Peyer's patch (tissue), 4 donors: ENCODE measurements around the gene AKAIN1. TPM values are rescaled to one million over a fixed set of nuclear protein-coding genes. Genes with fewer than 3 reads are reported as not detected.

Experiments used
- DNase-seq, 3 donors: peaks; one replicate each; pipeline ENCODE4 v3.0.0-alpha.2; 2017 to 2019
- H3K27ac ChIP-seq, 4 donors: fragments of 200-600 bp; sonication (generic); one replicate each; pipeline ENCODE4 v1.5.1; 2016 to 2019
- H3K27me3 ChIP-seq, 2 donors: fragments of 200-600 bp; sonication (generic); one replicate each; pipeline ENCODE4 v1.5.1; 2019
- H3K36me3 ChIP-seq, 3 donors: fragments of 200-600 bp; sonication (generic); one replicate each; pipeline ENCODE4 v1.5.1; 2016 to 2019
- H3K4me1 ChIP-seq, 4 donors: fragments of 200-600 bp; sonication (generic); one replicate each; pipeline ENCODE4 v1.5.1; 2016 to 2019
- H3K4me3 ChIP-seq, 4 donors: fragments of 200-600 bp; sonication (generic); 1 replicate in 3 of 4; 2 replicates in 1 of 4; pipeline ENCODE4 v1.5.1; 2016 to 2019; ENCODE audit warnings: mild to moderate bottlenecking in 1 of 4
- H3K9me3 ChIP-seq, 4 donors: fragments of 200-600 bp; sonication (generic); one replicate each; pipeline ENCODE4 v1.5.1; 2016 to 2019; ENCODE audit warnings: mild to moderate bottlenecking in 1 of 4
- POLR2A ChIP-seq, 2 donors: fragments of 450-650 bp; IDR thresholded peaks; one replicate each; pipeline ENCODE4 v1.5.1; 2017; ENCODE audit warnings: antibody characterized with exemption in 2 of 2, mild to moderate bottlenecking in 2 of 2, moderate library complexity in 2 of 2
- total RNA-seq, 4 donors: library from RNA; depleted of rRNA; stranded (reverse); fragments of >200 nt; gene quantifications; one replicate each; pipeline ENCODE4 v1.1.0, GENCODE V29; 2016
- TF ChIP-seq, protein P1 (sequence below), 6 experiments: fragments of 450-650 bp in 4 of 6; fragments of 200-600 bp in 2 of 6; sonication (generic) in 1 of 6; IDR thresholded peaks; one replicate each; pipeline ENCODE4 v1.5.1; 2017 to 2019; ENCODE audit warnings: antibody characterized with exemption in 6 of 6, mild to moderate bottlenecking in 3 of 6, moderate library complexity in 1 of 6

AKAIN1 gene
- total RNA-seq, 4 donors from 2014 or later: not detected

DNA sequence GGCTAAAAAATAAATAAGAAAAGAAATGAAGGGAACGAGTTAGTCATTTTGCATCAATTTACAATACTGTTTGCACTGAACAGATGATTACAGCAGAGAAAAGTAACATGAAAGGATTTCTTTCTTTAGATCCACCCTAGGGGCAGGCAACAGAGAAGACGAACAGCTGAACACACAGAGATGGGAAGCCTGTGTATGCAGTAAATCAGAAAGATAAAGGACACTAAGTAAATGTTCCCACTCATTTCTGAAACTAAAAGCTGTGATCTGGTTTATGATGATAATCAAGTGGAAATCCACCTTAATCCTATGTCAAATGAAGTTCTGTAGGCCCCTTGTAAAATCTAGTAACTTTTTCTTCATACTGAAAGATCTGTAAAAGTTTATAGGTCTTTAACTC is 54.2 kb downstream of the AKAIN1 start:
- H3K9me3 ChIP-seq: no peaks in the 10 kb centered on the region
- TF ChIP-seq, protein P1, sequence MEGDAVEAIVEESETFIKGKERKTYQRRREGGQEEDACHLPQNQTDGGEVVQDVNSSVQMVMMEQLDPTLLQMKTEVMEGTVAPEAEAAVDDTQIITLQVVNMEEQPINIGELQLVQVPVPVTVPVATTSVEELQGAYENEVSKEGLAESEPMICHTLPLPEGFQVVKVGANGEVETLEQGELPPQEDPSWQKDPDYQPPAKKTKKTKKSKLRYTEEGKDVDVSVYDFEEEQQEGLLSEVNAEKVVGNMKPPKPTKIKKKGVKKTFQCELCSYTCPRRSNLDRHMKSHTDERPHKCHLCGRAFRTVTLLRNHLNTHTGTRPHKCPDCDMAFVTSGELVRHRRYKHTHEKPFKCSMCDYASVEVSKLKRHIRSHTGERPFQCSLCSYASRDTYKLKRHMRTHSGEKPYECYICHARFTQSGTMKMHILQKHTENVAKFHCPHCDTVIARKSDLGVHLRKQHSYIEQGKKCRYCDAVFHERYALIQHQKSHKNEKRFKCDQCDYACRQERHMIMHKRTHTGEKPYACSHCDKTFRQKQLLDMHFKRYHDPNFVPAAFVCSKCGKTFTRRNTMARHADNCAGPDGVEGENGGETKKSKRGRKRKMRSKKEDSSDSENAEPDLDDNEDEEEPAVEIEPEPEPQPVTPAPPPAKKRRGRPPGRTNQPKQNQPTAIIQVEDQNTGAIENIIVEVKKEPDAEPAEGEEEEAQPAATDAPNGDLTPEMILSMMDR (IDR thresholded peaks at IDR 0.05): no peak
- TF ChIP-seq POLR2A (IDR thresholded peaks at IDR 0.05): no peak
- no peak for DNase-seq

DNA sequence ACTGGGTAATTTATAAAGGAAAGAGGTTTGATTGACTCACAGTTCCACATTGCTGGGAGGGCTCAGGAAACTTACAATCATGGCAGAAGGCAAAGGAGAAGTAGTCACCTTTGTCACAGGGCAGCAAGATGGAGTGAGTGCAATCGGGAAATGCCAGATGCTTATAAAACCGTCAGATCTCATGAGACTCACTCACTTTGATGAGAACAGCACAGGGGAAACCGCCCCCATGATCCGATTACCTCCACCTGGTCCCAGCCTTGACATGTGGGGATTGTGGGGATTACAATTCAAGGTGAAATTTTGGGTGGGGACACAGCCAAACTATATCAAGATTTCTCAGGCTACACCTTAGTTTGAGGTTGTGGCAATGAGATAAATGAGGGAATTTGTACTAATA is 54.9 kb downstream of the AKAIN1 start:
- H3K36me3 ChIP-seq: no peaks in the 10 kb centered on the region
- H3K9me3 ChIP-seq: no peaks in the 10 kb centered on the region
- no peak for DNase-seq
- no peaks in the 10 kb centered on the region for H3K4me1 ChIP-seq
- no peak overlapping the region for H3K4me3 ChIP-seq
- H3K27me3 ChIP-seq: no peaks in the 10 kb centered on the region
- H3K27ac ChIP-seq: no peak overlapping the region
- TF ChIP-seq POLR2A (IDR thresholded peaks at IDR 0.05): no peak
- TF ChIP-seq, protein P1 (IDR thresholded peaks at IDR 0.05): no peak

More for the DNA sequence above, 54.2 kb downstream of the AKAIN1 start:
- no peak overlapping the region for H3K4me3 ChIP-seq
- no peaks in the 10 kb centered on the region for H3K27me3 ChIP-seq
- no peaks in the 10 kb centered on the region for H3K4me1 ChIP-seq
- no peak overlapping the region for H3K27ac ChIP-seq
- no peaks in the 10 kb centered on the region for H3K36me3 ChIP-seq

DNA sequence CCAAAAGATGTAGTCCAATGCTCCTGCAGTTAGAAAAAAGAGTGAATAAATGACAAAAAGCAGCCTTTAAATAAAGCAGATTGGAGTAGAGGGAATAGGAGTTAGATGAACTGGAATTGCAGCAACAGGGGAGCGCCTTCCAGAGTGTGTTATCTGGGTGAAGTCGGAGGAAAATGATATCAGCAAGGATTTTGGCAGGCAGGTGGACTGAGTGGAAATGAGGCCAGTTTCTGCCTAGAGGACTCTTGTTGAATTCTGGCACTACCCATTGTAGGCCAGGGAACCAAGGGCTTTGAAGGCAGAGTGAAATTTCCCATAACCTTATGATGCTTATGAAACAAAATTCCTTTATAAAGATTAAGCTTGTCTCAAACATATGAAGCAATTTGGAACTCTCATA is 59.8 kb downstream of the AKAIN1 start:
- TF ChIP-seq, protein P1 (IDR thresholded peaks at IDR 0.05): no peak
- TF ChIP-seq POLR2A (IDR thresholded peaks at IDR 0.05): no peak
- no peak overlapping the region for H3K27ac ChIP-seq
- H3K27me3 ChIP-seq: no peaks in the 10 kb centered on the region
- no peaks in the 10 kb centered on the region for H3K9me3 ChIP-seq
- H3K4me3 ChIP-seq: no peak overlapping the region
- DNase-seq: no peak
- no peaks in the 10 kb centered on the region for H3K4me1 ChIP-seq
- no peaks in the 10 kb centered on the region for H3K36me3 ChIP-seq

DNA sequence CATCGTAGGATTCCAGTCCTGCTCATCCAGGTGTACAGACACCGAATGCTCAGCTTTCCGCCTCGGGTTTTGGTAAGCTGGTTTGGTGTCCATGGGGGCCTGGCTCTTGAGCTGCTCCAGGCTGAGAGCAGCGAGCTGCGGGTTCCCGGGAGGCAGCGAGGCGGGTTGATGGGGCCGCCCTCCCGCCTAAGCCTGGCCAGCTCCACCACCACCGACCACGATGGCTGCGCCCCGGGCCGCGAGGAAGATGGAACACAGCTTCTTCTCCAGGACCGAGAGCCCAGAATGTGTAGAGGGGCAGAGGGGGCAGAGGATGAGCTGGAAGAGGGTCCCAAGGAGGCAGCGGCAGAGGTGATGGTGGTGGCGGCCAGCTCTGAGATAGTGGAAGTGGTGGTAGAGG is 64.1 kb downstream of the AKAIN1 start:
- H3K4me3 ChIP-seq: no peak overlapping the region
- no peaks in the 10 kb centered on the region for H3K27me3 ChIP-seq
- DNase-seq: no peak
- H3K27ac ChIP-seq: no peak overlapping the region
- H3K9me3 ChIP-seq: no peaks in the 10 kb centered on the region
- no peaks in the 10 kb centered on the region for H3K4me1 ChIP-seq
- no peaks in the 10 kb centered on the region for H3K36me3 ChIP-seq
- no peak for TF ChIP-seq POLR2A (IDR thresholded peaks at IDR 0.05)
- TF ChIP-seq, protein P1 (IDR thresholded peaks at IDR 0.05): no peak

DNA sequence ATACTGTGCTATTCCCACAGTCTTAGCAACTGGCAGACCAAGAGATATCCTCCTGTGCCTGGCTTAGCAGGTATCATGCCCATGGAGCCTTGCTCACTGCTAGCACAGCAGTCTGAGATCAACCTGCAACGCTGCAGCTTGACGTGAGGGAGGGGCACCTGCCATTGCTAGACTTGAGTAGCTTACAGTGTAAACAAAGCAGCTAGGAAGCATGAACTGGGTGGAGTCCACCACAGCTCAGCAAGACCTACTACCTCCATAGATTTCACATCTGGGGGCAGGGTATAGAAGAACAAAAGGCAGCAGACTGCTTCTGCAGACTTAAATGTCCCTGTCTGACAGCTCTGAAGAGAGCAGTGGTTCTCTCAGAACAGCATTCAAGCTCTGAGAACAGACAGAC is 74.8 kb downstream of the AKAIN1 start:
- no peaks in the 10 kb centered on the region for H3K36me3 ChIP-seq
- no peak overlapping the region for H3K4me3 ChIP-seq
- no peaks in the 10 kb centered on the region for H3K4me1 ChIP-seq
- TF ChIP-seq, protein P1 (IDR thresholded peaks at IDR 0.05): no peak
- TF ChIP-seq POLR2A (IDR thresholded peaks at IDR 0.05): no peak
- peaks cover 0 to 4% (median 0%) of the 10 kb centered on the region in 4 donors for H3K9me3 ChIP-seq
- no peak for DNase-seq
- H3K27ac ChIP-seq: no peak overlapping the region
- no peaks in the 10 kb centered on the region for H3K27me3 ChIP-seq

DNA sequence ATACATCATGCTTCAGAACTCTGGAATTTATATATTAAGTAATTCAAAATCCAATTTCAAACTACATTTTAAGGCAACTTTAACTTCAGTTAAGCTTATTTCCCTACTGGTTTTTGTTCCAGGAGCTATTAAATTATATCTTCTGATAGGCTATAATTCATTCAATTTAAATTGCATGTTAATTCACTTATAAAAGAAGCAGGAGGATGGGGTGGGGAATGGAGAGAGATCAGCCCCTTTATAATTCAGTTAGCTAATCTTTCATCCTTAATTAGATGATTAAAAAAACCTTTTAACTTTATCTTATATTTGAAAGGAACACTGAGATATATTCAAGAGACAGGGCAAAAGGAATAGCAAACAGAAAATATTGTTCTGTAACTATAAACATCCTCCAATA is 86.8 kb downstream of the AKAIN1 start:
- TF ChIP-seq, protein P1 (IDR thresholded peaks at IDR 0.05): no peak
- no peak for TF ChIP-seq POLR2A (IDR thresholded peaks at IDR 0.05)
- no peak overlapping the region for H3K4me3 ChIP-seq
- no peaks in the 10 kb centered on the region for H3K4me1 ChIP-seq
- H3K27ac ChIP-seq: no peak overlapping the region
- no peaks in the 10 kb centered on the region for H3K27me3 ChIP-seq
- no peak for DNase-seq
- no peaks in the 10 kb centered on the region for H3K36me3 ChIP-seq
- no peaks in the 10 kb centered on the region for H3K9me3 ChIP-seq
